BLaER1 treated with 17β-estradiol and CSF1 and Interleukin-3, amounts not matched to agents 10 nM and 100 nM (cell line): Measurements from ENCODE around the gene ITPKB.

Experiments
- H3K27ac ChIP-seq, 11 experiments: shearing (Covaris generic); formaldehyde crosslinking; 2 replicates each; pipeline ENCODE4 v1.8.1; 2022
- H3K27me3 ChIP-seq, 11 experiments: shearing (Covaris generic); formaldehyde crosslinking; 2 replicates each; pipeline ENCODE4 v1.8.1; 2022
- H3K36me3 ChIP-seq, 11 experiments: shearing (Covaris generic); formaldehyde crosslinking; 2 replicates each; pipeline ENCODE4 v1.8.1; 2022
- H3K4me1 ChIP-seq, 10 experiments: shearing (Covaris generic); formaldehyde crosslinking; 2 replicates each; pipeline ENCODE4 v1.8.1; 2022
- H3K4me2 ChIP-seq, 11 experiments: shearing (Covaris generic); formaldehyde crosslinking; 2 replicates each; pipeline ENCODE4 v1.8.1; 2022
- H3K4me3 ChIP-seq, 10 experiments: shearing (Covaris generic); formaldehyde crosslinking; 2 replicates each; pipeline ENCODE4 v1.8.1; 2022
- H3K9ac ChIP-seq, 11 experiments: shearing (Covaris generic); formaldehyde crosslinking; 2 replicates each; pipeline ENCODE4 v1.8.1; 2022
- H3K9me3 ChIP-seq, 11 experiments: shearing (Covaris generic); formaldehyde crosslinking; replicated peaks in 1 of 11; 2 replicates each; pipeline ENCODE4 v1.8.1; 2022
- H4K20me1 ChIP-seq, 11 experiments: shearing (Covaris generic); formaldehyde crosslinking; 2 replicates each; pipeline ENCODE4 v1.8.1; 2022
- Cebpa-rat ChIP-seq, 11 experiments: shearing (Covaris generic); IDR thresholded peaks; 2 replicates each; pipeline ENCODE4 v1.8.1; 2022

ITPKB gene

GRCh38 chr1:226717256-226717909, 21.7 kb downstream of the ITPKB start:
- Histone ChIP-seq H3K4me3 (no peak overlapping the region; a peak in 1 of 20 replicates), H3K27ac (peak overlapping the region; percentile 33 to 96 (median 90); a peak in 21 of 22 replicates), H4K20me1 (peaks cover 0 to 41% (median 5%) of the 10 kb centered on the region in 11 experiments; a peak in 10 of 22 replicates), H3K27me3 (no peaks in the 10 kb centered on the region), H3K4me1 (peaks cover 51 to 95% (median 88%) of the 10 kb centered on the region in 10 experiments), H3K4me2 (peak overlapping the region; percentile 64 to 100 (median 85)), H3K9ac (peak overlapping the region; percentile 25 to 81 (median 73); a peak in 21 of 22 replicates), H3K9me3 (0 out of 22 replicates have a peak, but pooled peaks cover 0 to 6% (median 0%) of the 10 kb centered on the region in 11 experiments), H3K36me3 (peaks cover 5 to 26% (median 14%) of the 10 kb centered on the region in 11 experiments; a peak in 13 of 22 replicates)
- peak in 8 of 11 experiments; percentile 15 to 71 (median 48); a peak in 9 of 22 replicates for TF ChIP-seq Cebpa-rat (IDR thresholded peaks at IDR 0.05)

DNA sequence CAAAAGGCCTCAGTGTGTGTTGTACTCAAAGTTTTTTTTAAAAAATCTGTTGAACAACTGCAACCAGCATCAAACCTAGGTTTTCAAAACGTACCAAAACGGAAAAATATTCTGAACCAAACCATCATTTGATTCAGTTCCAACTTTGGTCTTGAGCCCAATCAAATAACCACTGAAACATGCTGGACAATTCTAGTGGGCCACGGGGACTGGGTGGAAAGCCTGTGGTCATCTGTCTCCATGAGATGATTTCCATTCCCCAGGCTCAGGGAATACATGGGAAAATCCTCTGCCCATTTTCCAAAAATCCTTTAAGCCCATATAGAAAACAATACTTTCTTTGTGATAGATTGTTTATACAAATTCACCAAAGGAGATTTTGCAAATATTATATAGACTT, 22.5 kb downstream of the ITPKB start:
- no peak for TF ChIP-seq Cebpa-rat (IDR thresholded peaks at IDR 0.05)
- peak overlapping the region; percentile 64 to 100 (median 85) for H3K4me2 ChIP-seq

DNA sequence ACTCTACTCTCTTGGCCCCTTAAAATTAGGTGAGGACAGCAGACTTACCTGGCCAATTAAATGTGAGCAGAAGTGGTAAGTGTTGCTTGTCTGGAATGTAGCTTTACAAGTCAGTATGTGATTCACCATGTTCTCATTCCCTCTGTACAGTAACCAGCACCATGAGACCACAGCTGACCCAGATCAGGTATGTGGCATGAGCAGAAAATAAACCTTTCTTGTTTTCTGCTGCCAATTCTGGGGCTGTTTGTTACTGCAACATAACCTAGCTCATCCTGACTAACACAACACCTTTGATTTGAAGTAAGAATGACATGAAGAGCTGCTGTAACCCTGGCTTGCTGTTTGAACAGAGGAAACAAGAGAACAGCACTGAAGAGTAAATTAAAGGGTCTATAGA, 24.9 kb downstream of the ITPKB start:
- TF ChIP-seq Cebpa-rat (IDR thresholded peaks at IDR 0.05): no peak
- H4K20me1 ChIP-seq: peaks cover 0 to 48% (median 9%) of the 10 kb centered on the region in 11 experiments; a peak in 12 of 22 replicates
- H3K27ac ChIP-seq: peak overlapping the region in 5 of 11 experiments; percentile 52 to 74 (median 68); a peak in 3 of 22 replicates
- 0 out of 22 replicates have a peak, but pooled peaks cover 0 to 6% (median 0%) of the 10 kb centered on the region in 11 experiments for H3K9me3 ChIP-seq
- H3K4me3 ChIP-seq: no peak overlapping the region
- H3K36me3 ChIP-seq: peaks cover 0 to 17% (median under 1%) of the 10 kb centered on the region in 11 experiments; a peak in 4 of 22 replicates
- H3K4me1 ChIP-seq: peaks cover 66 to 100% (median 96%) of the 10 kb centered on the region in 10 experiments
- H3K4me2 ChIP-seq: peak overlapping the region in 8 of 11 experiments; percentile 77 to 100 (median 94); a peak in 13 of 22 replicates
- no peaks in the 10 kb centered on the region for H3K27me3 ChIP-seq
- H3K9ac ChIP-seq: no peak overlapping the region; a peak in 1 of 22 replicates

More for the DNA sequence above, 22.5 kb downstream of the ITPKB start:
- Histone ChIP-seq H3K4me3 (0 out of 20 replicates have a peak overlapping the region, but pooled peaks of 1 of the 10 experiments have one; percentile 6), H3K4me1 (peaks cover 59 to 95% (median 91%) of the 10 kb centered on the region in 10 experiments), H3K9ac (peak overlapping the region in 6 of 11 experiments; percentile 4 to 81 (median 76); a peak in 9 of 22 replicates), H3K27me3 (no peaks in the 10 kb centered on the region), H3K36me3 (peaks cover 0 to 24% (median 7%) of the 10 kb centered on the region in 11 experiments; a peak in 5 of 22 replicates), H3K27ac (peak overlapping the region in 9 of 11 experiments; percentile 77 to 96 (median 90); a peak in 17 of 22 replicates), H4K20me1 (peaks cover 0 to 41% (median 9%) of the 10 kb centered on the region in 11 experiments; a peak in 13 of 22 replicates), H3K9me3 (0 out of 22 replicates have a peak, but pooled peaks cover 0 to 6% (median 0%) of the 10 kb centered on the region in 11 experiments)

DNA sequence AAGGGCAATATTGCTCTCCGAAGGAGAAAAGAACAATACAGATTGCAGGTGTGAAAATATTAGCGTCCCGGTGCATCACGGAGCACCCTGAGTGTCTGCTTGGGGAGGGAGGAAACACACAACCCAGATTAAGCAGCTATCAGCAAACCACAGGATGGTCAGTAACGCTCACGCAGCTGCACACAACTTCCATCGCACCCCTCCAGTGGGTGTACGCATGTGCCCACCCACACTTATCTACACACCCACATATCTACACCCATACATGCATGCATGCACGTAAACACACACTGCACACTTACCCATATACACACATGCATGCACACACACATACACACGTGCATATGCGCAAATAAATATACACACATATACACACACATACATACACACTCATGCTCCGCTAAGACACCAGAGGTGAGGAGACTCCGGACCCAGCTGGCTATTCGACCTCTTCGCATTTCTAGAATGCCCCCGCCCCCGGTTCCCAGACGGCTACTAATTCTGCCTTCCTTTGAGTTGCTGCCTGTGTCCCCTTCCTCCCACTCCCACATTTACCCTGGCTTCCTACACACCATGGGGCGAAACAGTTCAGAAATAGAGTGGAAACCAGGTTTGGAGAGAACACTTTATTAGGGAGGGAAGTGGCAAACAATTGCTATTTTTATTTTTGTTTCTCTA, 26.2 kb downstream of the ITPKB start:
- peaks cover 74 to 100% (median 98%) of the 10 kb centered on the region in 10 experiments for H3K4me1 ChIP-seq
- TF ChIP-seq Cebpa-rat (IDR thresholded peaks at IDR 0.05): no peak
- H3K27me3 ChIP-seq: no peaks in the 10 kb centered on the region
- 0 out of 22 replicates have a peak, but pooled peaks cover 0 to 6% (median 0%) of the 10 kb centered on the region in 11 experiments for H3K9me3 ChIP-seq
- peak overlapping the region in 5 of 10 experiments; percentile 7 to 42 (median 41); a peak in 7 of 20 replicates for H3K4me3 ChIP-seq
- peak overlapping the region in 8 of 11 experiments; percentile 39 to 74 (median 60); a peak in 15 of 22 replicates for H3K27ac ChIP-seq
- peaks cover 0 to 5% (median 0%) of the 10 kb centered on the region in 11 experiments; a peak in 2 of 22 replicates for H3K36me3 ChIP-seq
- H4K20me1 ChIP-seq: peaks cover 0 to 48% (median 9%) of the 10 kb centered on the region in 11 experiments; a peak in 13 of 22 replicates
- peak overlapping the region in 10 of 11 experiments; percentile 29 to 68 (median 51); a peak in 17 of 22 replicates for H3K9ac ChIP-seq
- H3K4me2 ChIP-seq: peak overlapping the region; percentile 77 to 100 (median 92)

- Histone ChIP-seq H3K27ac (peak overlapping the region in 8 of 11 experiments; percentile 39 to 74 (median 58); a peak in 14 of 22 replicates), H3K4me2 (peak overlapping the region; percentile 77 to 100 (median 92)), H3K9me3 (0 out of 22 replicates have a peak, but pooled peaks cover 0 to 6% (median 0%) of the 10 kb centered on the region in 11 experiments), H3K4me1 (peaks cover 69 to 99% (median 91%) of the 10 kb centered on the region in 10 experiments), H3K9ac (peak overlapping the region in 8 of 11 experiments; percentile 10 to 68 (median 48); a peak in 13 of 22 replicates), H3K4me3 (peak overlapping the region in 6 of 10 experiments; percentile 14 to 42 (median 38); a peak in 10 of 20 replicates), H4K20me1 (peaks cover 0 to 48% (median 9%) of the 10 kb centered on the region in 11 experiments; a peak in 13 of 22 replicates), H3K36me3 (peaks cover 0 to 12% (median 4%) of the 10 kb centered on the region in 11 experiments; a peak in 6 of 22 replicates), H3K27me3 (no peaks in the 10 kb centered on the region)
- no peak for TF ChIP-seq Cebpa-rat (IDR thresholded peaks at IDR 0.05)
Observed at GRCh38 chr1:226711976-226712741, 26.9 kb downstream of the ITPKB start.

GRCh38 chr1:226710501-226710900, 28.6 kb downstream of the ITPKB start:
- Histone ChIP-seq H3K4me1 (peaks cover 59 to 90% (median 76%) of the 10 kb centered on the region in 10 experiments), H3K4me3 (peak overlapping the region in 3 of 10 experiments; percentile 15 to 20 (median 16); a peak in 5 of 20 replicates), H3K27ac (peak overlapping the region in 8 of 11 experiments; percentile 11 to 68 (median 60); a peak in 12 of 22 replicates), H3K9me3 (0 out of 22 replicates have a peak, but pooled peaks cover 0 to 6% (median 0%) of the 10 kb centered on the region in 11 experiments), H4K20me1 (peaks cover 0 to 48% (median 9%) of the 10 kb centered on the region in 11 experiments; a peak in 13 of 22 replicates), H3K36me3 (peaks cover 0 to 27% (median 14%) of the 10 kb centered on the region in 11 experiments; a peak in 12 of 22 replicates), H3K9ac (peak overlapping the region in 6 of 11 experiments; percentile 8 to 62 (median 41); a peak in 9 of 22 replicates), H3K27me3 (no peaks in the 10 kb centered on the region), H3K4me2 (peak overlapping the region; percentile 59 to 100 (median 92))
- TF ChIP-seq Cebpa-rat (IDR thresholded peaks at IDR 0.05): no peak

GRCh38 chr1:226709953-226710352, 29.1 kb downstream of the ITPKB start:
- peaks cover 59 to 84% (median 72%) of the 10 kb centered on the region in 10 experiments for H3K4me1 ChIP-seq
- H3K27me3 ChIP-seq: no peaks in the 10 kb centered on the region
- peaks cover 0 to 28% (median 14%) of the 10 kb centered on the region in 11 experiments; a peak in 12 of 22 replicates for H3K36me3 ChIP-seq
- peak overlapping the region in 8 of 11 experiments; percentile 34 to 68 (median 60); a peak in 13 of 22 replicates for H3K27ac ChIP-seq
- 0 out of 22 replicates have a peak, but pooled peaks cover 0 to 6% (median 0%) of the 10 kb centered on the region in 11 experiments for H3K9me3 ChIP-seq
- peak overlapping the region in 6 of 11 experiments; percentile 8 to 62 (median 41); a peak in 9 of 22 replicates for H3K9ac ChIP-seq
- peak overlapping the region; percentile 59 to 100 (median 92) for H3K4me2 ChIP-seq
- TF ChIP-seq Cebpa-rat (IDR thresholded peaks at IDR 0.05): no peak
- H3K4me3 ChIP-seq: peak overlapping the region in 2 of 10 experiments; percentile 15 to 20; a peak in 4 of 20 replicates
- peaks cover 0 to 44% (median 9%) of the 10 kb centered on the region in 11 experiments; a peak in 13 of 22 replicates for H4K20me1 ChIP-seq
